Ovary (tissue), 10 donors: ENCODE data around the gene SDR42E2. TPM values are rescaled to one million over a fixed set of nuclear protein-coding genes. Genes with fewer than 3 reads are reported as not detected.

Experiments
- DNase-seq, 5 donors: peaks; one replicate each; pipeline ENCODE4 v3.0.0-alpha.2; 2019 to 2020
- H3K27ac ChIP-seq, 2 donors: fragments of 200-600 bp; one replicate each; pipeline versions ENCODE4 v1.5.1 to v1.8.0; 2019 to 2022
- H3K27me3 ChIP-seq: fragments of 200-600 bp; one replicate; pipeline ENCODE4 v1.8.0; 2022
- H3K36me3 ChIP-seq: fragments of 200-600 bp; sonication (generic); one replicate; pipeline ENCODE4 v1.5.1; 2019
- H3K4me1 ChIP-seq: one replicate; pipeline ENCODE4 v1.8.1; 2013; ENCODE audit warnings: mild to moderate bottlenecking, moderate library complexity; ENCODE audit not compliant: insufficient read depth
- H3K4me3 ChIP-seq: fragments of 200-600 bp; sonication (generic); one replicate; pipeline ENCODE4 v1.5.1; 2017
- H3K9me3 ChIP-seq, 2 donors: fragments of 200-600 bp in 1 of 2; sonication (generic) in 1 of 2; one replicate each; pipeline versions ENCODE4 v1.5.1 to v1.8.1; 2013 to 2019; ENCODE audit warnings: mild to moderate bottlenecking in 1 of 2, moderate library complexity in 1 of 2
- CTCF ChIP-seq, 3 donors: fragments of 450-650 bp in 2 of 3; fragments of 200-600 bp in 1 of 3; IDR thresholded peaks; one replicate each; pipeline versions ENCODE4 v1.5.1 to v1.8.0; 2016 to 2022; ENCODE audit warnings: antibody characterized with exemption in 3 of 3, mild to moderate bottlenecking in 1 of 3
- EP300 ChIP-seq: sonication (generic); formaldehyde crosslinking; IDR thresholded peaks from one replicate; pipeline ENCODE4 v1.6.1; 2017; ENCODE audit warnings: antibody characterized with exemption
- POLR2A ChIP-seq: fragments of 450-650 bp; IDR thresholded peaks from one replicate; pipeline ENCODE4 v1.6.1; 2017; ENCODE audit warnings: antibody characterized with exemption, mild to moderate bottlenecking, moderate library complexity
- WGBS, 3 donors: extraction: QIAGEN DNeasy Blood & Tissue Kit in 1 of 3; methylation state at CpG; one replicate each; pipeline versions ENCODE4 v1.1.5 to v1.1.7; 2013 to 2017; 5-methylcytosine and 5-hydroxymethylcytosine counted together
- intact Hi-C, 4 donors: fragments of 100-400 bp; cut with DNase I; formaldehyde crosslinking; loops; one replicate each; pipeline versions ENCODE4 v1.11.0 to v1.15.1; 2022 to 2023
- long read RNA-seq, 3 donors: library from polyadenylated mRNA in 2 of 3; unstranded in 2 of 3; transcript quantifications; one replicate each; pipeline ENCODE4 v2.0.0 and lab custom pipeline, GENCODE V29; 2021 to 2026
- polyA plus RNA-seq, 2 donors: library from polyadenylated mRNA; stranded (reverse); fragments of 200-250 nt in 1 of 2; fragments of 350-450 nt in 1 of 2; fragmentation: Illumina TruSeq in 1 of 2; extraction: RNeasy Lipid Tissue Mini Kit (QIAGEN cat#74804) in 1 of 2; gene quantifications; one replicate each; pipeline ENCODE4 v1.2.3, GENCODE V29; 2013 to 2014
- total RNA-seq, 7 donors: library from RNA; depleted of rRNA in 2 of 7; stranded (reverse); fragments of >200 nt in 2 of 7; fragmentation: NEBNext Ultra II Directional in 3 of 7; extraction: Animal tissue kit (Norgen Biotek cat#: 25700) in 3 of 7; gene quantifications; one replicate each; pipeline versions ENCODE4 v1.1.0 to v1.2.4, GENCODE V29; 2016 to 2023
- donor health status: DM: no; HTN: no; CAD: no; lungs with moderate emphysema.
- donor health status: DM: no; HTN: no; CAD: no.
- donor health status: Bipolar disorder and iron deficiency.
- donor health status: DM: yes; HTN: yes; CAD: no.
- donor health status: DM: no; HTN: no; CAD: no.
- donor health status: DM: yes; HTN: yes; CAD: no.

SDR42E2 gene
- total RNA-seq (1 to 10 TPM in 1 of 7 donors, under 1 TPM in 4, not detected in 2; 0.15 to 1.1 (median 0.25) TPM), polyA plus RNA-seq (under 1 TPM in 1 of 2 donors, not detected in 1; 0.05 TPM)
- long read RNA-seq, donor 1, partial matches to known transcripts, result 1 of 2 reads
- long read RNA-seq, donor 1, other reads (novel, unspliced or antisense), result 1 of 2 reads
- long read RNA-seq, donor 2, result 0 reads
- long read RNA-seq, donor 3, partial matches to known transcripts, result 0 of 1 reads
- long read RNA-seq, donor 3, other reads (novel, unspliced or antisense), result 1 of 1 reads

- H3K27ac ChIP-seq, result no peak within 1 kb of the TSS
- no peaks in the 10 kb centered on the region for H3K4me1 ChIP-seq
- H3K9me3 ChIP-seq, result no peaks in the 10 kb centered on the region
- no peaks in the 10 kb centered on the region for H3K36me3 ChIP-seq
- TF ChIP-seq CTCF (IDR thresholded peaks at IDR 0.05), result no peak
- TF ChIP-seq EP300, result no peak
- no peak for TF ChIP-seq POLR2A
- H3K27me3 ChIP-seq, result no peaks in the 10 kb centered on the region
- no peak within 1 kb of the TSS for H3K4me3 ChIP-seq
- 5 to 12% (median 6%) methylated on average over 18 to 40 of the region's 40 CpGs for WGBS, 3 donors
- intact Hi-C loops, result no loop called here
- DNase-seq, result no peak
Measured at GRCh38 chr16:22161999-22162655, at the start of gene SDR42E2. TSS of gene SDR42E2 (plus strand) at chr16:22162506. CDS start at chr16:22165583, 3,077 bp downstream.

DNA sequence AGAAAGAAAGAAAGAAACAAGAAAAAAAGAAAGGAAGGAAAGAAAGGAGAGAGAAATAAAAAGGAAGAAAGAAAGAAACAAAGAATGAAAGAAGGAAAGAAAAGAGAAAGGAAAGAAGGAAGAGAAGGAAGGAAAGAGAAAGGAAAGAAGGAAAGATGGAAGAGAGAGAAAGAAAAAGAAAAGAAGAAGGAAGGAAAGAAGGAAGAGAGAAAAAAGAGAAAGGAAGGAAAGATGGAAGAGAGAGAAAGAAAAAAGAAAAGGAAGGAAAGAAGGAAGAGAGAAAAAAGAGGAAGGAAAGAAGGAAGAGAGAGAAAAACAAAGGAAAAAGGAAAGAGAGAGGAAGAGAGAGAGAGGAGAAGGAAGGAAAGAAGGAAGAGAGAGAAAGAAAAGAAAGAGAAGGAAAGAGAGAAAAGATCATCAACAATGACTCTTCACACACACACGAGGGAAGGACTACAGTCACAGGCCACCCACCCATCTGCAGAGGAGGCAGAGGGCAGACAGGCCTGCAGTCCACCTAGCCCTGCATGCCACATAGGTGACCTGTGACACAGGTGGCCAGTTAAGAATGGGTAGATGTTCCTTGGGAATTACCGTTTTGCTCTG lies 46.1 kb upstream of the SDR42E2 start:
- intact Hi-C loops, result no loop called here
- H3K36me3 ChIP-seq, result no peaks in the 10 kb centered on the region
- H3K4me1 ChIP-seq, result no peaks in the 10 kb centered on the region
- TF ChIP-seq CTCF (IDR thresholded peaks at IDR 0.05) (no peak), EP300 (no peak), POLR2A (no peak)
- WGBS, 3 donors, result 65 to 81% (median 79%) methylated on average over 2 of the region's 2 CpGs
- H3K27me3 ChIP-seq, result no peaks in the 10 kb centered on the region
- no peak for DNase-seq
- H3K4me3 ChIP-seq, result no peak overlapping the region
- H3K9me3 ChIP-seq, result no peaks in the 10 kb centered on the region
- no peak overlapping the region for H3K27ac ChIP-seq

DNA sequence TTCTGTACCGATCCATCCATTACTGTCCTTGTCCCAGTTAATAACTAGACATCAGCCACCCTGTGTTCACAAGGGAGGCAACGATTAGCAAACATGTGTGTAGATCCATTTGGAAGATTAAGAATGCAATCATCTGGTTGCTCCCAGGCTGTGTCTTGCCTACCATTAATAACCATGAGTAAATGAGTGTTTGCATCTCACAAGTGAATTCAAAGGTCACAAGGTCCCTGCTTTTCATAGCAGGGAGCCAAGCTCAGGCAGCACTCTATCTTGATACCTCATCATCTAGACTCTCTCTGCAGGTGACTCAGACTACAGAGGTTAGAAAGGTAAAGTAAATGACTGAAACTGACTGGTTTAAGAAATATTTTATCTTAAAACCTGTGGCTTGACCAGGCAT lies 44.7 kb upstream of the SDR42E2 start:
- DNase-seq, result no peak
- TF ChIP-seq EP300 (no peak), CTCF (IDR thresholded peaks at IDR 0.05) (no peak), POLR2A (no peak)
- Histone ChIP-seq H3K27ac (no peak overlapping the region), H3K9me3 (no peaks in the 10 kb centered on the region), H3K36me3 (no peaks in the 10 kb centered on the region), H3K4me1 (no peaks in the 10 kb centered on the region), H3K4me3 (no peak overlapping the region), H3K27me3 (no peaks in the 10 kb centered on the region)
- WGBS, 3 donors, result 77 to 81% (median 81%) methylated on average over 2 of the region's 2 CpGs
- intact Hi-C loops, result no loop called here

- no peaks in the 10 kb centered on the region for H3K9me3 ChIP-seq
- no peaks in the 10 kb centered on the region for H3K4me1 ChIP-seq
- H3K27ac ChIP-seq, result no peak overlapping the region
- 66 to 87% (median 72%) methylated on average over 3 of the region's 3 CpGs for WGBS, 3 donors
- TF ChIP-seq POLR2A (no peak), CTCF (IDR thresholded peaks at IDR 0.05) (no peak), EP300 (no peak)
- no peak for DNase-seq
- no peak overlapping the region for H3K4me3 ChIP-seq
- intact Hi-C loops, result no loop called here
- H3K27me3 ChIP-seq, result no peaks in the 10 kb centered on the region
- H3K36me3 ChIP-seq, result no peaks in the 10 kb centered on the region
Measured at GRCh38 chr16:22120440-22120839, 41.9 kb upstream of the SDR42E2 start.
